GM12874 (cell line): ENCODE measurements around the gene CCR1.

Source experiments
- TF ChIP-seq, protein P1 (sequence below): IDR thresholded peaks from 2 replicates; pipeline ENCODE4 v1.5.1; 2011; ENCODE audit warnings: low read depth, mild to moderate bottlenecking, control low read depth, low read length, moderate library complexity; ENCODE audit not compliant: insufficient read depth

Gene CCR1

DNA sequence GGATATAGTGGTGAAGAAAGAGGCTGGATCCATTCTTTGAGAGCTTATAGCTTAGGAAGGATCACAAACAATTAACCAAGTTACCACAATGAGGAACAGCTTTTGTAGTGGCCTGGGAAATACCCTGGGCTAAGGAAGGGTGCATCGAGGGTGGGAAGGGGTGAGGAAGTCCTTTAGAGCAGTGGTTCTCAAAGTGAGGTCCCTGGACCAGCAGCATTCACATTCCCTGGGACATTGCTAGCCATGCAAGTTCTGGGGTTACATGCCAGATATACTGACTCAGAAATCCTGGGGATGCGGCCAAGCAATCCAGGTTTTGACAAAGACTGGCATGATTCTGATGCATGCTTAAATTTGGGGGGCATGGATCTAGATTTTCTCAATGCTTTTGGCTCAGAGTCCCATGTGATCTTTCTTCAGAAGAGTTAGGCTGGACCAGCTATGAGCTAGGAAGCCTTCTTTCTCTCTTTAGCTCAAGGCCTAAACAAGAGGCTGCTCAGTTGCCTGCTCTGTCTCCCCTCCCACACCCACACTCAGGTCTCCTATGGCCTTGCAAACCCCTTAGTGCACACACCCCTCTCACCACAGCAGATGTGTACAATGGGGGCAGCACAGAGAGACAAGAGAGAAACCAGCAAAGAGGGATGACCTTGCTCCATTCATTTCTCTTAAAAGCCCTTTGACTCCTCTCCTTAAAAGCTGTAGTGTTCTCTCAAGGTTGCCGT, 1.8 kb upstream of the CCR1 start:
- TF ChIP-seq, protein P1, sequence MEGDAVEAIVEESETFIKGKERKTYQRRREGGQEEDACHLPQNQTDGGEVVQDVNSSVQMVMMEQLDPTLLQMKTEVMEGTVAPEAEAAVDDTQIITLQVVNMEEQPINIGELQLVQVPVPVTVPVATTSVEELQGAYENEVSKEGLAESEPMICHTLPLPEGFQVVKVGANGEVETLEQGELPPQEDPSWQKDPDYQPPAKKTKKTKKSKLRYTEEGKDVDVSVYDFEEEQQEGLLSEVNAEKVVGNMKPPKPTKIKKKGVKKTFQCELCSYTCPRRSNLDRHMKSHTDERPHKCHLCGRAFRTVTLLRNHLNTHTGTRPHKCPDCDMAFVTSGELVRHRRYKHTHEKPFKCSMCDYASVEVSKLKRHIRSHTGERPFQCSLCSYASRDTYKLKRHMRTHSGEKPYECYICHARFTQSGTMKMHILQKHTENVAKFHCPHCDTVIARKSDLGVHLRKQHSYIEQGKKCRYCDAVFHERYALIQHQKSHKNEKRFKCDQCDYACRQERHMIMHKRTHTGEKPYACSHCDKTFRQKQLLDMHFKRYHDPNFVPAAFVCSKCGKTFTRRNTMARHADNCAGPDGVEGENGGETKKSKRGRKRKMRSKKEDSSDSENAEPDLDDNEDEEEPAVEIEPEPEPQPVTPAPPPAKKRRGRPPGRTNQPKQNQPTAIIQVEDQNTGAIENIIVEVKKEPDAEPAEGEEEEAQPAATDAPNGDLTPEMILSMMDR: no peak

DNA sequence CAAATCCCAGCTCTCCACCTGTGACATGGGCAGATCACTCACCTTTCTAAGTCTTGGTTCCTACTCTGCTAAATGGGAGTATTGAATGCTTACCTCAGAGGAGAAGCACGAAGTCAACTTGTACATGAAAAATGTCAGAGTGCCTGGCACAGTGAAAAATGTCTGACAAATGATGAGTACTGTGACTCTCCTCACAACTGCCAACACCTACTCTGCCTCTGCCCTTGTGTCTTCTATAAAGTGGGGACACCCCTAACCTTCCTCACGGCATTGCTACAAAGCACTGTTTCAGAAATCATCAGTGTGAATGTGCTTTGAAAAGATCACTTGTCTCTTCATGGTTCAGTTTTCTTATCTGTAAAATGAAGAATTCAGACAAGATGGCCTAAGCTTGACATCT, 940 bp upstream of the CCR1 start:
- TF ChIP-seq, protein P1: no peak

DNA sequence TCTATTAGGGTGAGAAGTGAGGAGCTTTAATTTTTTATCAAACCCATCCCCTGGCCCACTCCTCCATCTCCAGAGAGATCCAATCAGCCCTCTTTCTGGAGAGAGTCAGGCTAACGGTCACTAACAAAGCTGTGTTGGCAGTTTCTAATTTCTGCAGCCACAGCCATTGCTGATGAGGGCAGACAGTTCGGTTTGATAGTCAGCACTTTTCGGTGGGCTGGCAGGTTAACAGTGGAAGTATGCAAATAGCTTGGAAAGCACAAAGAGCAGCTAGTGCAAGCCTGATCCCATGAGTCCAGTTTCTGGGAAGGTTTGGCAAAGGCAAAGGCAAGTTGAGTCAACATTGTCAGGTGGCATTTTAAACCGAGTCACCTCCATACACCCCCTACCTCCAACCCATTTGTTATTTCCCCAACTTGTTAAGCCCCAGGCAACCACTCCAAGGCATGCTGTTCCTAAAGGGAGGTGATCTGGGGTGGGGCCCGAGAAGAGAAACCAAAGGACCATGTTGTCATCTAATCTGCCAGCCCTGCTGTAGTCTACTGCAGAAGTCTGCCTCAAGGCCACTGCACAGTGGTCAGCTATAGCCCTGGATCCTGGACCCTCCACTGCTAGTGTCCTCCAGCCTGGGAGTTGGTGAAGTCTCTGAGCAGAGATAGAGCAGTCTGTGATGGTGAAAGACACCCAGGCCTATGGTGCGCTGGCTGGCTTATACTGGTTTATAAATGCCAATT, 1.7 kb downstream of the CCR1 start:
- TF ChIP-seq, protein P1: no peak

DNA sequence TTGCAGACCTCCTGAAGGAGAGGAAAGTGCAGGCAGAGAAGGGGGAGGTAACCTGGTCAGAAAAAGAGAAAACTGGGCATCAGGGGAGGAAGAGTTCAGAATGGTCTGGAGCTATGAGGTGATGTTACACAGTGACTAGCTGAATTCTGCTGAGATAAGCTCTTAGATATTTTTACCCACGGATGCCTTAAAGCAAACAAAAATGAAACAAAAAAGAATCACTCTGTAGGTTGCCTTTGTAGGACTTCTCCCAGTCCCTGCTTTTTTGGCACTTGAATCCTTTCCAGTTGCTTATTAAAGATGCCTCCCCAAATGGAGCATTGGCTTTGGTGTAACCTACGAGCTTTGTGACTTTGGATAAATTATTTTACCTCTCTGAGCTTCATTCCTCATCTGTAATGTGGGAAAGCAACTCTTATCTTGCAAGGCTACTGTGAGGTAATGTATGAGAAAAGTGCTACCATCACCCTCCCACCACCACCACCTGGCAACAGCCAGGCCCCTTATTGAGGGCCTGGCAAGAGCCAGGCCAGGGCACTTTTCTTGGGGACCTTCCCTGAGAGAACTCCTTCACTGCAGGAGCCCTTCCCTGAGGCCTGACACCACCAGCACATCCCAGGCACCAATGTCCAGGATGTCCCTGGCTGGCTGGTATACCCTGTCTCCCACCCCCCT, 2.7 kb downstream of the CCR1 start:
- TF ChIP-seq, protein P1: no peak

DNA sequence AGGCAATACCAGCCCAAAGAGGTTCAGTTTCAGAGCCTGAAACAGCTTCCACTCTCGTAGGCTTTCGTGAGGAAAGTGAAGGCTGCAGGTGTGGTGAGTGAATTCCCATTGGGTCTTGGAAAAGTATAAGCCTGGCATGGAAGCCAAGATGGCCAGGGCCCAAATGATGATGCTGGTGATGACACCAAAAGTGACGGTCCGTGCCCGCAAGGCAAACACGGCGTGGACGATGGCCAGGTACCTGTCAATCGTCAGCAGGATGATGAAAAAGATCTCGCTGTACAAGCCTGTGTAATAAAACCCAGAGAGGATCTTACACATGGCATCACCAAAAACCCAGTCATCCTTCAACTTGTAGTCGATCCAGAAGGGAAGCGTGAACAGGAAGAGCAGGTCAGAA, 4.4 kb downstream of the CCR1 start:
- TF ChIP-seq, protein P1: no peak

DNA sequence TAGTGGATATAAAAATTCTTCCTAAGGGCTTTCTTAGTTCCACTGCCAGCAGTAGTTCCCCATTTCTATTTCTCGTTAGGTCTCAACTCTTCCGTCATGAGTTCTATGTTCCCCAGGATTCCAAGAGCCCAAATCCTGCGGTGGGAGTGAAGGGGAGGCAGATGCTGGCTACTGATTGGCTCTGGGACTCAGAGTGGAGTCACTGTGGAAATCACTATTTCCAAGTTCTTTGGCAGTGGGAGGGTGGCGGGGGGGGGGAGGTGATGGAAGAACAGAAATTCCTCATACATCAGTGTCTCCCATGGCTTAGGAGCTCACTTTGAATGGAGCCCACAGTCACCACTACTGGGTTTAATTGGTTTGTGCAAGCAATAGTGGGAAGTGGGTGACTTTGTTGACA, 5.6 kb downstream of the CCR1 start:
- TF ChIP-seq, protein P1: no peak

DNA sequence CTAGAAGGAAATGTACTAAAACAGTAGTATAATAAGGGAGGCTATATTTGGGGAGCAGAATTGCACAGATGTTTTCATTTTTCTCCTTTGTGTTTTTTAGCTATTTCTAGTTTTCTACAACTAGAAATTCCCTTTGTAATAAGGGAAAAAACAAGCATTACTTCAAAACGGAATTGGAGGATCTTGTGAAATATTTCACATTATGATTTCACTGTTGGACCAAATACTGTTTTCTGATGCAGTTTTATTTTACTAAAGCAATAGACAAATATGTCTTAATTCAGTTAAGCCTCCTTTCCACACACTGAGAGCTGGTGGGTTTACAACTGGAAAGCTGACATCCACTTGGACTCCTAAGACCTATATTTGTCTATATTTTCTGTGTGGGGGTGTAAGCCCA, 7.3 kb downstream of the CCR1 start:
- TF ChIP-seq, protein P1: no peak
